HepG2 (cell line): ENCODE measurements around the gene CACNA1D. TPM values are rescaled to one million over a fixed set of nuclear protein-coding genes. Genes with fewer than 3 reads are reported as not detected.

Experiments used
- ATAC-seq: fragments of 200-7000 bp; cut with Tn5 transposase; 3 replicates; pipeline ENCODE4 v1.9.1; 2020; ENCODE audit warnings: mild to moderate bottlenecking, moderate library complexity
- BruUV-seq: library from RNA; stranded (reverse); fragments of 400-500 nt; replicated peaks from 2 replicates; lab custom pipeline; 2021; lab: Mats Ljungman, UMichigan
- CTCF ChIA-PET: fragments of 300-600 bp; formaldehyde crosslinking; extraction: SDS; loops from one replicate; lab custom pipeline; 2021; ENCODE audit warnings: low total read pairs, inconsistent platforms, low intra/inter-chr PET ratio; lab: Yijun Ruan, JAX
- POLR2A ChIA-PET: fragments of 350-600 bp; sonication (Branson Sonifier 250); formaldehyde crosslinking; loops from one replicate; lab custom pipeline; 2020; ENCODE audit warnings: antibody characterized with exemption, inconsistent platforms; lab: Yijun Ruan, JAX
- DNase-seq: peaks from one replicate; pipeline ENCODE4 v3.0.0-alpha.2; 2015; ENCODE audit warnings: low spot score
- FAIRE-seq: peaks from 3 replicates; lab custom pipeline; 2011; peaks lifted over from hg19 to GRCh38; lab: Jason Lieb, UNC
- H2AFZ ChIP-seq: one replicate; pipeline ENCODE4 v1.6.1; 2011; ENCODE audit warnings: low read length, inconsistent platforms
- H3K27ac ChIP-seq: fragments of 300-600 bp; 3 replicates; pipeline ENCODE4 v1.8.0; 2011; ENCODE audit warnings: mixed run types, mild to moderate bottlenecking, mixed read lengths, low read length, inconsistent platforms; ENCODE audit not compliant: insufficient read depth; ENCODE audit errors: extremely low read length
- H3K27me3 ChIP-seq, 2 experiments: fragments of 200-600 bp in 1 of 2; 2 replicates in 1 of 2; 3 replicates in 1 of 2; pipeline versions ENCODE4 v1.6.0 to v1.8.0; 2011; ENCODE audit warnings: low read length in 2 of 2, mild to moderate bottlenecking in 2 of 2, moderate library complexity in 2 of 2, inconsistent platforms in 1 of 2; ENCODE audit not compliant: insufficient read depth in 2 of 2, control insufficient read depth in 1 of 2
- H3K36me3 ChIP-seq, 2 experiments: fragments of 200-600 bp in 1 of 2; replicated peaks in 1 of 2; 2 replicates in 1 of 2; 3 replicates in 1 of 2; pipeline versions ENCODE4 v1.5.1 to v1.8.0; 2011; ENCODE audit warnings: low read length in 2 of 2, inconsistent platforms in 1 of 2; ENCODE audit not compliant: insufficient read depth in 2 of 2, control insufficient read depth in 1 of 2
- H3K4me1 ChIP-seq: 2 replicates; pipeline ENCODE4 v1.5.1; 2012; ENCODE audit warnings: low read length, inconsistent platforms; ENCODE audit not compliant: insufficient read depth
- H3K4me2 ChIP-seq: 2 replicates; pipeline ENCODE4 v1.6.0; 2011; ENCODE audit warnings: low read depth, low read length, inconsistent platforms
- H3K4me3 ChIP-seq, 3 experiments: fragments of 200-600 bp in 1 of 3; sonication (generic), shearing (Covaris generic) in 1 of 3; replicated peaks in 1 of 3; 2 replicates each; pipeline ENCODE4 v1.5.1; 2011 to 2016; ENCODE audit warnings: low read length in 3 of 3, inconsistent platforms in 2 of 3, low read depth in 2 of 3, mild to moderate bottlenecking in 2 of 3, control low read depth in 1 of 3, mixed read lengths in 1 of 3; ENCODE audit not compliant: insufficient read depth in 1 of 3
- H3K79me2 ChIP-seq: one replicate; pipeline ENCODE4 v1.6.1; 2011; ENCODE audit warnings: low read length, inconsistent platforms; ENCODE audit not compliant: insufficient read depth
- H3K9ac ChIP-seq: 2 replicates; pipeline ENCODE4 v1.6.0; 2011; ENCODE audit warnings: mild to moderate bottlenecking, low read depth, low read length, inconsistent platforms; ENCODE audit not compliant: insufficient read depth
- H3K9me3 ChIP-seq: 2 replicates; pipeline ENCODE4 v1.5.1; 2012; ENCODE audit warnings: mild to moderate bottlenecking, low read length
- H4K20me1 ChIP-seq: 2 replicates; pipeline ENCODE4 v1.6.0; 2011; ENCODE audit warnings: inconsistent platforms, mild to moderate bottlenecking, low read length, moderate library complexity; ENCODE audit not compliant: insufficient read depth
- ATAD3A ChIP-seq: sonication (generic); formaldehyde crosslinking; IDR thresholded peaks from 2 replicates; pipeline ENCODE4 v1.4.0; 2020; ENCODE audit warnings: missing genetic modification reagents
- DNMT1 ChIP-seq: sonication (generic); formaldehyde crosslinking; IDR thresholded peaks from 2 replicates; pipeline ENCODE4 v1.5.1; 2020; ENCODE audit warnings: mild to moderate bottlenecking, missing genetic modification reagents
- GTF3A ChIP-seq: sonication (generic); formaldehyde crosslinking; conservative IDR thresholded peaks from 2 replicates; pipeline ENCODE4 v1.4.0; 2020; ENCODE audit warnings: mild to moderate bottlenecking, missing genetic modification reagents
- HNRNPH1 ChIP-seq: fragments of 200-400 bp; formaldehyde crosslinking; optimal IDR thresholded peaks from 2 replicates; pipeline ENCODE3; 2017; ENCODE audit warnings: mild to moderate bottlenecking, low read depth, low read length
- JUNB ChIP-seq: sonication (generic); formaldehyde crosslinking; IDR thresholded peaks from 2 replicates; pipeline ENCODE4 v1.8.0; 2022; ENCODE audit warnings: missing genetic modification reagents, mild to moderate bottlenecking, borderline replicate concordance
- MIER2 ChIP-seq: IDR thresholded peaks from 2 replicates; pipeline ENCODE4 v1.6.1; 2016; ENCODE audit warnings: missing biosample characterization, missing genetic modification reagents
- NCOR1 ChIP-seq: fragments of 200-600 bp; sonication (generic); IDR thresholded peaks from 2 replicates; pipeline ENCODE4 v1.7.0; 2017; ENCODE audit warnings: antibody characterized with exemption, low read length, borderline replicate concordance
- PLRG1 ChIP-seq: fragments of 450-650 bp; conservative IDR thresholded peaks from 2 replicates; pipeline ENCODE4 v1.6.1; 2016
- POGZ ChIP-seq: sonication (generic); formaldehyde crosslinking; IDR thresholded peaks from 2 replicates; pipeline ENCODE4 v1.4.0; 2020; ENCODE audit warnings: mild to moderate bottlenecking, missing genetic modification reagents
- TAF1 ChIP-seq: sonication (generic); formaldehyde crosslinking; IDR thresholded peaks from 2 replicates; pipeline ENCODE4 v1.4.0; 2020; ENCODE audit warnings: missing genetic modification reagents
- ZBTB8A ChIP-seq: sonication (generic); formaldehyde crosslinking; IDR thresholded peaks from 2 replicates; pipeline ENCODE4 v1.4.0; 2020; ENCODE audit warnings: mild to moderate bottlenecking, low read depth, missing genetic modification reagents, borderline replicate concordance
- ZNF619 ChIP-seq: sonication (generic); formaldehyde crosslinking; IDR thresholded peaks from 2 replicates; pipeline ENCODE4 v1.4.0; 2020; ENCODE audit warnings: mild to moderate bottlenecking, missing genetic modification reagents
- WGBS: methylation state at CpG from one replicate; pipeline ENCODE4 v1.1.6; 2017; ENCODE audit warnings: low lambda C conversion rate; 5-methylcytosine and 5-hydroxymethylcytosine counted together
- in situ Hi-C: cut with HindIII; loops from 2 replicates; pipeline ENCODE4 v1.10.0; 2017; ENCODE audit warnings: low pct_unique_long_range_greater_than_20kb; ENCODE audit not compliant: extremely low pct_ligation_motif_present
- intact Hi-C: fragments of 100-400 bp; cut with micrococcal nuclease; formaldehyde crosslinking; loops from one replicate; pipeline ENCODE4 v1.10.0; 2022; ENCODE audit not compliant: unreplicated experiment
- polyA plus RNA-seq, 8 experiments: library from polyadenylated mRNA; depleted of rRNA in 3 of 8; stranded (reverse) in 7 of 8; unstranded in 1 of 8; fragments of >200 nt; fragmentation: Illumina TruSeq in 4 of 8; extraction: Trizol in 4 of 8; gene quantifications; 2 replicates each; pipeline versions ENCODE4 v1.2.1 to v1.2.3, GENCODE V29; 2011 to 2016; ENCODE audit warnings: low read depth in 4 of 8, missing spikeins in 1 of 8, mixed read lengths in 1 of 8; ENCODE audit not compliant: insufficient read depth in 1 of 8
- total RNA-seq, 5 experiments: library from RNA; depleted of rRNA; stranded (reverse); fragments of >200 nt; fragmentation: Illumina TruSeq; extraction: Trizol; gene quantifications; 2 replicates each; pipeline ENCODE4 v1.2.3, GENCODE V29; 2016; ENCODE audit warnings: low read depth in 1 of 5
- TF ChIP-seq, protein P1 (sequence below): sonication (generic); formaldehyde crosslinking; IDR thresholded peaks from 2 replicates; pipeline ENCODE4 v1.4.0; 2020; ENCODE audit warnings: missing genetic modification reagents, low read depth, mild to moderate bottlenecking, borderline replicate concordance
- TF ChIP-seq, protein P2 (sequence below): sonication (generic); formaldehyde crosslinking; conservative IDR thresholded peaks from 2 replicates; pipeline ENCODE4 v1.8.0; 2022; ENCODE audit warnings: mild to moderate bottlenecking, moderate library complexity, missing genetic modification reagents
- TF ChIP-seq, protein P3 (sequence below): sonication (generic); formaldehyde crosslinking; IDR thresholded peaks from 2 replicates; pipeline ENCODE4 v1.4.0; 2020; ENCODE audit warnings: missing genetic modification reagents, borderline replicate concordance

The CACNA1D gene
- total and polyA plus RNA-seq, 2 of the 13 experiments (the other 11 are each of a cell fraction or from before 2014, with no cell fraction given): 0.26 to 0.38 TPM

DNA sequence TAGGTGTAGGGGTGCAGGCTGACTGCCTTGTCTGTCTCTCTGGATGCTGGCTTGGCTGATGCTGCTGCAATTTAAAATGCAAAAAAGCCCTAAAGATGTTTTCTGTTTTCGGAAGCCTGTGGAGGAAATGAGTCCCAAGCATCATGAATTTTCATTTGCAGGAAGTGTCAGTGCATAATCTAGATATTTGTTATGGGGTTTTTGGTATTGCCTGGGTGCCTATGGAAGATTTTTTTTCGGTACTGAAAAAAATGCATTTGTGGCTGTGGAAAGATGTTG lies 1.9 kb downstream of the CACNA1D start:
- CTCF ChIA-PET: no interaction called here
- intact Hi-C loops (no loop called here), in situ Hi-C loops (loop anchor here (10.0 kb wide), 1 partner anchor 122 kb away; no protein-coding TSS in a partner anchor)
- Histone ChIP-seq H3K9me3 (no peaks in the 10 kb centered on the region), H2AFZ (no peak overlapping the region), H3K4me1 (peaks cover 35% of the 10 kb centered on the region), H3K27me3 (peaks cover 4 to 25% of the 10 kb centered on the region in 2 experiments; a peak in 3 of 5 replicates), H3K36me3 (no peaks in the 10 kb centered on the region), H3K4me3 (no peak overlapping the region), H3K9ac (no peak overlapping the region), H3K27ac (no peak overlapping the region), H3K79me2 (no peaks in the 10 kb centered on the region), H4K20me1 (no peaks in the 10 kb centered on the region), H3K4me2 (no peak overlapping the region)
- POLR2A ChIA-PET: no interaction called here
- BruUV-seq: no TSS peak
- FAIRE-seq (no peak), DNase-seq (no peak), ATAC-seq (no peak)
- no peak for TF ChIP-seq MIER2 (CRISPR knock-in tag)
- TF ChIP-seq, protein P1, sequence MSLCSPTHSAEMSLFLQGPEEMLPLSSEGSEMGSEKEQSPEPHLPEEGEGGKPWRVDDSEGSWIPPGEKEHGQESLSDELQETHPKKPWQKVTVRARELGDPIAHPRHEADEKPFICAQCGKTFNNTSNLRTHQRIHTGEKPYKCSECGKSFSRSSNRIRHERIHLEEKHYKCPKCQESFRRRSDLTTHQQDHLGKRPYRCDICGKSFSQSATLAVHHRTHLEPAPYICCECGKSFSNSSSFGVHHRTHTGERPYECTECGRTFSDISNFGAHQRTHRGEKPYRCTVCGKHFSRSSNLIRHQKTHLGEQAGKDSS (CRISPR knock-in tag): no peak
- no peak for TF ChIP-seq NCOR1
- no peak for TF ChIP-seq PLRG1
- no peak for TF ChIP-seq GTF3A (CRISPR knock-in tag)
- TF ChIP-seq DNMT1 (CRISPR knock-in tag): no peak
- no peak for TF ChIP-seq POGZ (CRISPR knock-in tag)
- no peak for TF ChIP-seq JUNB (CRISPR knock-in tag)
- no peak for TF ChIP-seq ZBTB8A (CRISPR knock-in tag)
- WGBS: 88% methylated on average over 2 of the region's 2 CpGs

DNA sequence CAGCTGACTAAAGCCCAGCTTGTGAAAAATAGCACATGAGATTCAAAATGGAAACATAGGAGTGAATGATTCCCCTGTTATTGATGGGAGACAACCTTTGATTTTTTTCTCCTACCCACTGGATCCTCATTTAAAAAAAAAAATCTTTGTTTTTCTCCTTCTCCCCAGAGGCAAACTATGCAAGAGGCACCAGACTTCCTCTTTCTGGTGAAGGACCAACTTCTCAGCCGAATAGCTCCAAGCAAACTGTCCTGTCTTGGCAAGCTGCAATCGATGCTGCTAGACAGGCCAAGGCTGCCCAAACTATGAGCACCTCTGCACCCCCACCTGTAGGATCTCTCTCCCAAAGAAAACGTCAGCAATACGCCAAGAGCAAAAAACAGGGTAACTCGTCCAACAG lies 2.6 kb downstream of the CACNA1D start:
- ChIA-PET CTCF (no interaction called here), POLR2A (no interaction called here)
- peaks cover 35% of the 10 kb centered on the region for H3K4me1 ChIP-seq
- ATAC-seq (no peak), FAIRE-seq (no peak), DNase-seq (no peak)
- no peaks in the 10 kb centered on the region for H4K20me1 ChIP-seq
- no peak overlapping the region for H3K27ac ChIP-seq
- no peaks in the 10 kb centered on the region for H3K36me3 ChIP-seq
- H3K9me3 ChIP-seq: no peaks in the 10 kb centered on the region
- H2AFZ ChIP-seq: no peak overlapping the region
- intact Hi-C loops (no loop called here), in situ Hi-C loops (loop anchor here (10.0 kb wide), 1 partner anchor 122 kb away; no protein-coding TSS in a partner anchor)
- H3K4me2 ChIP-seq: no peak overlapping the region
- no peak overlapping the region for H3K4me3 ChIP-seq
- 69% methylated on average over 5 of the region's 5 CpGs for WGBS
- peaks cover 4 to 25% of the 10 kb centered on the region in 2 experiments; a peak in 3 of 5 replicates for H3K27me3 ChIP-seq
- no peak overlapping the region for H3K9ac ChIP-seq
- no TSS peak for BruUV-seq
- H3K79me2 ChIP-seq: no peaks in the 10 kb centered on the region
- TF ChIP-seq, protein P2, sequence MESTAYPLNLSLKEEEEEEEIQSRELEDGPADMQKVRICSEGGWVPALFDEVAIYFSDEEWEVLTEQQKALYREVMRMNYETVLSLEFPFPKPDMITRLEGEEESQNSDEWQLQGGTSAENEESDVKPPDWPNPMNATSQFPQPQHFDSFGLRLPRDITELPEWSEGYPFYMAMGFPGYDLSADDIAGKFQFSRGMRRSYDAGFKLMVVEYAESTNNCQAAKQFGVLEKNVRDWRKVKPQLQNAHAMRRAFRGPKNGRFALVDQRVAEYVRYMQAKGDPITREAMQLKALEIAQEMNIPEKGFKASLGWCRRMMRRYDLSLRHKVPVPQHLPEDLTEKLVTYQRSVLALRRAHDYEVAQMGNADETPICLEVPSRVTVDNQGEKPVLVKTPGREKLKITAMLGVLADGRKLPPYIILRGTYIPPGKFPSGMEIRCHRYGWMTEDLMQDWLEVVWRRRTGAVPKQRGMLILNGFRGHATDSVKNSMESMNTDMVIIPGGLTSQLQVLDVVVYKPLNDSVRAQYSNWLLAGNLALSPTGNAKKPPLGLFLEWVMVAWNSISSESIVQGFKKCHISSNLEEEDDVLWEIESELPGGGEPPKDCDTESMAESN (CRISPR knock-in tag): no peak
- no peak for TF ChIP-seq TAF1
- TF ChIP-seq HNRNPH1: no peak
- TF ChIP-seq ZNF619 (CRISPR knock-in tag): no peak
- no peak for TF ChIP-seq ATAD3A (CRISPR knock-in tag)
- TF ChIP-seq, protein P3, sequence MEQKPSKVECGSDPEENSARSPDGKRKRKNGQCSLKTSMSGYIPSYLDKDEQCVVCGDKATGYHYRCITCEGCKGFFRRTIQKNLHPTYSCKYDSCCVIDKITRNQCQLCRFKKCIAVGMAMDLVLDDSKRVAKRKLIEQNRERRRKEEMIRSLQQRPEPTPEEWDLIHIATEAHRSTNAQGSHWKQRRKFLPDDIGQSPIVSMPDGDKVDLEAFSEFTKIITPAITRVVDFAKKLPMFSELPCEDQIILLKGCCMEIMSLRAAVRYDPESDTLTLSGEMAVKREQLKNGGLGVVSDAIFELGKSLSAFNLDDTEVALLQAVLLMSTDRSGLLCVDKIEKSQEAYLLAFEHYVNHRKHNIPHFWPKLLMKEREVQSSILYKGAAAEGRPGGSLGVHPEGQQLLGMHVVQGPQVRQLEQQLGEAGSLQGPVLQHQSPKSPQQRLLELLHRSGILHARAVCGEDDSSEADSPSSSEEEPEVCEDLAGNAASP (CRISPR knock-in tag): no peak
